HG02840 (cell line): ENCODE measurements around the gene ELMO2.

Source experiments
- ATAC-seq: cut with Tn5 transposase; IDR thresholded peaks from one replicate; pipeline ENCODE4 v1.9.1; 2021; ENCODE audit warnings: mild to moderate bottlenecking, moderate library complexity, moderate number of reproducible peaks; ENCODE audit not compliant: unreplicated experiment, low FRiP score

Gene ELMO2

GRCh38 chr20:46354207-46354555, 52.2 kb downstream of the ELMO2 start:
- ATAC-seq: no peak

GRCh38 chr20:46353500-46354206, 52.8 kb downstream of the ELMO2 start:
- ATAC-seq: no peak

- no peak for ATAC-seq
These were observed 54.0 kb downstream of the ELMO2 start for GRCh38 chr20:46352370-46352938.

GRCh38 chr20:46351357-46352058, 54.9 kb downstream of the ELMO2 start:
- no peak for ATAC-seq

DNA sequence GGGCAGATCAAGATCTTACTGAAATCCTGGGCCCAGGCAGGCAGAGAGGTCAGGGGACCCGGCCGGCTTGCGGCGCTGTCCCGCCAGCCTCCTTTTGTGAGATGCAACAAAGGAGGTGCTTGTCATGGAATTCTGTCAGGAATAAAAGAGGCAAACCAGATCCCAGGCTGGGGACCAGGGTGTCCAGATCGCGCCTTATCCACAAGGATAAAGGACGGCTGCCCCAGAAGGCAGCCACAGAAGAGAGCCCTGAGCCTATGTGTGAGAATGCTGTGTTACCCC, 55.5 kb downstream of the ELMO2 start:
- no peak for ATAC-seq

DNA sequence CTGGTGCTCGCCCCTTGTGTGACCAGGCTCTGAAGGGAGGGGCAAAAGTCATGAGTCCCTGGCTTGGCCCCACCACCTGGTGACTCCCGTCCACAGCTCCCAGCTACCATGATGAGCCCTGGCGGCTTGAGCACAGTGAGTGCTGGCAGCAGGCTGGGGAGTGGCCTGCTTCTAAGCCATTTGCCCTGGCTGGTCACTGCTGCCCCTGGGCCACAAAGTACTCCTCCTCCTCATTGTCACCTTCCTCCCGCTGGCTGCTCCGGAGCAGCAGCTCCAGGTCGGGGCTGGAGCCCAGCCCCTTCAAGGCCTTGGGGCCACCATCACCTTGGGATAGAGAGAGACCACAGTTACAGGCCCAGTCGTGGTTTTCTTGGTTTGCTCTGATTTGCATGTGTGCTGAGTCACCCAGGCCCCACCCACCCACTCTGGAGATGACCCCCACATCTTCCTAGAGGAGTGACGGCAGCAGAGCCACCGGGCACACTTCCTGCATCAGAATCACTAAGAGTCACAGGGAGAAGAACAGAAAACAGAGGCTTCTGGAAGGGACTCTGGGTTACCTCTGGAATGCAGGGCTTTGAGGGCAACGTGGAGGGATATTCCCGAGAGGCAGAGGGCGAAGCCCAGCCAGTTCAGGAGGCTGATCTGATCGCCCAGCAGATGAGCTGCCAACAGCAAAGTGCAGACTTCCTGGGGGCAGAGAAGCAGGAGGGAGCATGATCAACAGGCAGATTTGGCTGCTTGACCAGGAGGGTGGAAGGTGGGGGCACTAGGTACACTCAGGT, 56.0 kb downstream of the ELMO2 start:
- no peak for ATAC-seq

GRCh38 chr20:46349742-46350056, 56.7 kb downstream of the ELMO2 start:
- no peak for ATAC-seq

DNA sequence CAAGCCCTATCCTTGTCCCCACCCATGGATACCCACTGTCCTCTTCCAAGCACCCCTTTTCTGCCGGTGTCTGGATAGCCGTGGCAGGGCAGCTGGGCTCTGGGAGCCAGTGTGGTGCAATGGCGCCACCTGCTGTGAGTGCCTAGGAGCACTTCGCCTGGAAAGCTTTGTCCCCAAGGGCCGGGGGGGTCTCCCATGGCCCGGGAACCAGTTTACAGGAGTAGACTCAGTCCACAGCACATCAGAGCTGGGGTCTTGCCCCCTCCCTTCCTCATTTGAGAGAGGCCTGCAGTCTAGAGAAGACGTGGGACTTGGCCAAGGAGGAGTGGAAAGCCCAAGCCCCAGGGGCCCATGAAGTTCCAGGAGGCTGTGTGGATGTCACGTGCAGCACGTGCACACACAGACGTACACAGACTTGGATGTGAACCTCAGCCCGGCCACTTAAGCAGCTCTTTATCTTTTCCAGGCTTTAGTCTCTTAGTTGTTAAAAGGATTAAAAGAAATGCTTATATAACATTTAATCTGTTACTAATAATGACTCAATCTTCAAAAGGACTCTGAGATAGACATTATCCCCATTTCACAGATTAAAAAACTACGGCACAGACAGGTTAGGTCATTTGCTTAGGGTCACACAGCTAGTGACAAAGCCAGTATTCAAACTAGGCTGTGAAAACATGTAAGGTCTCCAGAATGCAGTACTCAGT, 57.2 kb downstream of the ELMO2 start:
- no peak for ATAC-seq

- ATAC-seq: no peak
These were observed 58.3 kb downstream of the ELMO2 start for GRCh38 chr20:46347841-46348803.

DNA sequence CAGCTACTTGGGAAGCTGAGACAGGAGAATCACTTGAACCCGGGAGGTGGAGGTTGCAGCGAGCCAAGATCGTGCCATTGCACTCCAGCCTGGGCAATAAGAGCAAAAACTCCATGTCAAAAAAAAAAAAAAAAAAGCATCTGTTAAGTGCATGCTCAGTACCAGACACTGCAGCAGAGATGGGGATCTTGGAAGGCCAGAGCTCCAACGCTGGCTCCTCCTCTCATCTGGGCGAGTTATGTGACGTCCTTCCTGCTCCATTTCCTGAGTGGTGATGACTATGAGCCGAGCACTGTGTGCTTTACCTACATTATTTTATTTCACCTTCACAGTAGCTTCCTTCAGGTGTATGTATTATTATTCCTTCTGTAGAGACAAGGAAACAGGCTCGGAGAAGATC, 59.6 kb downstream of the ELMO2 start:
- no peak for ATAC-seq

DNA sequence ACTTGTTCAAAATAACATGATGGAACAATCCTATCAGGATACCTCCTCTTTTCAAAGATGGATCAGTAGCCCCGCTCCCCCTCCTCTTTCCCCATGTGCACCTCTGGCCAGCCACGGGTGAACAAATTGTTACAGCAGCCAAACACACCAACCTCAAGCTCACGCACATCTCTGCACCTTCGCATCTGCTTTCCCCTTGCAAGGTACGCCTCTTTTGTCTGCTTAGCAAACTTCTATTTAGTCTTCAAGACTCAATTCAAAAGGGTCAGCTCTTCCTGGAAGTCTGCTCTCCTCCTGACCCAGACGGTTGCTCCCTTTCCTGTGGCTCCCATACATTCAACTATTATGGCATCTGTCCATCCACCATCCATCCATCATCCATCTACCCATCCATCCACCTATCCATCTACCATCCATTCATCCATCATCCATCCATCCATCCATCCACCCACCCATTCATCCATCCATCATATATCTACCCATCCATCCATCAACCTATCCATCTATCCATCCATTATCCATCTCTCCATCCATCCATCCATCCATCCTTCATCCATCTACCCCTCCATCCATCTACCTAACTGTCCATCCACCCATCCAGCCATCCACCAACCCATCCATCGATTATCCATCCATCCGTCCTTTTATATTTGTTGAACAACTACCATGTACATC, 61.8 kb downstream of the ELMO2 start:
- ATAC-seq: no peak

GRCh38 chr20:46343975-46344357, 62.4 kb downstream of the ELMO2 start:
- no peak for ATAC-seq

GRCh38 chr20:46343348-46343974, 63.0 kb downstream of the ELMO2 start:
- ATAC-seq: no peak

DNA sequence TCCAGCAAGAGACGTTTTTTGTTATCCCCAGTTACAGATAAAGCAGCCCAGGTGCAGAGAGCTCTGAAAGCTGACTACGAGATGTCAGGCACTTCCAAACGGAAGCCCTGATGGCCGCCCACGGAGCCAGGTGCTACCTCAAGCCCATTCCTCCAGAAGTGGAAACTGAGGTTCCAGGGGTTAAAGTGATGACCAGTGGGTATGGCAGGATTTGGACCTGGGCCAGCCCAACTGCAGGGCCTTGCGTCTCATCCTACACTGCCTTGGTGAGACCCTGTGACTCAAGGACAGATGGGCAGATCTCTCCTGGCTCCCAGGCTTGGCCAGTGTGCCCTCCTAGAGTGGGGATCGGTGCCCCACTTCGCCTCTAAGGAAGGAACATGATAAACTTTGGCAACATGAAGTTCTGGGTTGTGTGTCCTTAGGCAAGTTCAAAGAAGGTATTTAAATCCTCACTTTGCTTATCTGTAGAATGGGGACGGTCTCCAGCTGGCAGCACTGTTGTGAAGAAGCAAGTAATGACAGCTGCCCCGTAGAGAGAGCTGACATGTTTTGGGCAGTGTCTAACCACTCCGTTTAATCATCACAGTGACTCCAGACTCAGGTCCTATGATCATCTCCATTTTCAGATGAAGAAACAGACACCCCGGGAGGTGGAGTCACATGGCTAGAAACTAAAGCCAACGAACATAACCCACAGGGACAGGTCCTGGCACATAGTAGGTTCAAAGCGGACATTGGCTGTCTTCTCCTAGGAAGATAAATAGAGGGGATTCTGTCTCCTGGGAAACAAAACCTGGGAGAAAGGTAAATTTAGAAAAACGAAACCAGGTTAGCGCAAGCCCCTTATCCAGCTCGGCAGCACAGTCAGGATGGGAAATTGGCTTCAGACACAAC, 63.7 kb downstream of the ELMO2 start:
- no peak for ATAC-seq

GRCh38 chr20:46342010-46342378, 64.4 kb downstream of the ELMO2 start:
- no peak for ATAC-seq

- no peak for ATAC-seq
These were observed 65.1 kb downstream of the ELMO2 start for GRCh38 chr20:46341074-46342009.

DNA sequence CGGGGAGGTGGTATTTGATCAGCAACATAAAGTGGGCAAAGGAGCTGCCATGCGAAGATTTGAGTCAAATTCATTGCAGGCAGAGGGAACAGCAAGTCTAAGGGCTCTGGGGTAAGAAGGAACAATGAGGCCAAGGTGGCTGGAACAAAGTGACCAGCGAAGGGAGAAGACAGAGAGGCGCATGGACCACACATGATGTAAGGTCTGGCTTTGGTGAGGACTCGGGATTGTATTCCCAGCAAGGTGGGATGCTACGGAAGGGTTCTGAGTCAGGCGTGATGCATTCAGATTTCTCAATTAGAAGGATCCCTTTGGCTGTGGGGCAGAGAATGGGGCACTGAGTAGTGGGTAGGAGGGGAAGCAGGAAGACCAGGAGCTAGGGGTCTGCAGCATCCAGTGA, 67.4 kb downstream of the ELMO2 start:
- ATAC-seq: no peak
